Sciatic nerve (tissue), 2 donors: Measurements from ENCODE around the gene CEP290. TPM values are rescaled to one million over a fixed set of nuclear protein-coding genes. Genes with fewer than 3 reads are reported as not detected.
"Not testable (repeated sequence)": the region's sequence is repeated elsewhere in the genome, so short reads cannot be mapped to it uniquely, and the experiment has no call there.

ENCODE experiments used
- ATAC-seq: fragments of 200-7000 bp; cut with Tn5 transposase; one replicate; pipeline ENCODE4 v1.9.1; 2020; ENCODE audit warnings: mild to moderate bottlenecking, moderate library complexity
- DNase-seq: peaks from one replicate; pipeline ENCODE4 v3.0.0-alpha.2; 2020; ENCODE audit warnings: low spot score
- intact Hi-C: fragments of 100-400 bp; cut with DNase I; formaldehyde crosslinking; loops from one replicate; pipeline ENCODE4 v1.14.2; 2022
- total RNA-seq: library from RNA; stranded (reverse); fragmentation: NEBNext Ultra II Directional; extraction: Animal tissue kit (Norgen Biotek cat#: 25700); gene quantifications from one replicate; pipeline ENCODE4 v1.2.1, GENCODE V29; 2021
- donor health status: DM: no; HTN: no; CAD: no.
- donor health status: DM: no; HTN: no; CAD: no.

The CEP290 gene
- total RNA-seq, 1 donor from 2014 or later: 37.4 TPM

GRCh38 chr12:88144546-88145468 is 2.9 kb upstream of the CEP290 start:
- DNase-seq (no peak), ATAC-seq (no peak)
- intact Hi-C loops: no loop called here

- no peak for ATAC-seq
- no peak for DNase-seq
- intact Hi-C loops: no loop called here
Measured at GRCh38 chr12:88144037-88144436, 2.1 kb upstream of the CEP290 start.

- intact Hi-C loops: no loop called here
- DNase-seq (peak; percentile 72), ATAC-seq (peak; percentile 1)
Measured at GRCh38 chr12:88142610-88142991, 713 bp upstream of the CEP290 start.

- ATAC-seq (no peak), DNase-seq (no peak)
- intact Hi-C loops: no loop called here
Measured at GRCh38 chr12:88141425-88141773, 489 bp downstream of the CEP290 start.

- DNase-seq, intact Hi-C loops: not testable (repeated sequence)
Measured at GRCh38 chr12:88139711-88140110, 2.2 kb downstream of the CEP290 start.

GRCh38 chr12:88133181-88133580 is 8.7 kb downstream of the CEP290 start:
- ATAC-seq, DNase-seq, intact Hi-C loops: not testable (repeated sequence)

More at GRCh38 chr12:88139711-88140110, 2.2 kb downstream of the CEP290 start:
- not testable (repeated sequence) for ATAC-seq

GRCh38 chr12:88132392-88132791 is 9.5 kb downstream of the CEP290 start:
- intact Hi-C loops: no loop called here
- ATAC-seq (no peak), DNase-seq (no peak)

GRCh38 chr12:88127855-88128254 is 14.0 kb downstream of the CEP290 start:
- intact Hi-C loops: no loop called here

GRCh38 chr12:88127099-88127498 is 14.8 kb downstream of the CEP290 start:
- DNase-seq (no peak), ATAC-seq (no peak)
- intact Hi-C loops: no loop called here

More at GRCh38 chr12:88127855-88128254, 14.0 kb downstream of the CEP290 start:
- DNase-seq: no peak
- ATAC-seq: no peak

GRCh38 chr12:88122666-88123065 is 19.2 kb downstream of the CEP290 start:
- intact Hi-C loops: no loop called here
- no peak for ATAC-seq

GRCh38 chr12:88113871-88114270 is 28.0 kb downstream of the CEP290 start:
- intact Hi-C loops: no loop called here

More at GRCh38 chr12:88122666-88123065, 19.2 kb downstream of the CEP290 start:
- DNase-seq: no peak

GRCh38 chr12:88111074-88111652 is 30.7 kb downstream of the CEP290 start:
- DNase-seq: no peak
- intact Hi-C loops: no loop called here
- peak; percentile 50 for ATAC-seq

More at GRCh38 chr12:88113871-88114270, 28.0 kb downstream of the CEP290 start:
- no peak for DNase-seq
- ATAC-seq: no peak

GRCh38 chr12:88108021-88108420 is 33.9 kb downstream of the CEP290 start:
- intact Hi-C loops: no loop called here
- ATAC-seq (no peak), DNase-seq (no peak)

GRCh38 chr12:88093573-88093972 is 48.3 kb downstream of the CEP290 start:
- DNase-seq (no peak), ATAC-seq (no peak)
- intact Hi-C loops: no loop called here

- intact Hi-C loops: no loop called here
Measured at GRCh38 chr12:88092771-88093170, 49.1 kb downstream of the CEP290 start.

GRCh38 chr12:88084210-88084609 is 57.7 kb downstream of the CEP290 start:
- DNase-seq (no peak), ATAC-seq (no peak)
- intact Hi-C loops: no loop called here

More at GRCh38 chr12:88092771-88093170, 49.1 kb downstream of the CEP290 start:
- no peak for ATAC-seq
- DNase-seq: no peak

GRCh38 chr12:88083634-88084033 is 58.3 kb downstream of the CEP290 start:
- DNase-seq (no peak), ATAC-seq (no peak)
- intact Hi-C loops: no loop called here

- intact Hi-C loops: no loop called here
- no peak for ATAC-seq
Measured at GRCh38 chr12:88081247-88081646, 60.6 kb downstream of the CEP290 start.

GRCh38 chr12:88067301-88067700 is 74.6 kb downstream of the CEP290 start:
- no peak for DNase-seq
- intact Hi-C loops: no loop called here
- no peak for ATAC-seq

More at GRCh38 chr12:88081247-88081646, 60.6 kb downstream of the CEP290 start:
- DNase-seq: no peak

GRCh38 chr12:88063375-88063774 is 78.5 kb downstream of the CEP290 start:
- no peak for ATAC-seq

More at GRCh38 chr12:88063375-88063774, 78.5 kb downstream of the CEP290 start:
- intact Hi-C loops: no loop called here
- DNase-seq: no peak
